GM12874 (cell line): ENCODE results near the gene KDM1B.

ENCODE experiments used
- TF ChIP-seq, protein P1 (sequence below): IDR thresholded peaks from 2 replicates; pipeline ENCODE4 v1.5.1; 2011; ENCODE audit warnings: low read depth, mild to moderate bottlenecking, control low read depth, low read length, moderate library complexity; ENCODE audit not compliant: insufficient read depth

Gene KDM1B

DNA sequence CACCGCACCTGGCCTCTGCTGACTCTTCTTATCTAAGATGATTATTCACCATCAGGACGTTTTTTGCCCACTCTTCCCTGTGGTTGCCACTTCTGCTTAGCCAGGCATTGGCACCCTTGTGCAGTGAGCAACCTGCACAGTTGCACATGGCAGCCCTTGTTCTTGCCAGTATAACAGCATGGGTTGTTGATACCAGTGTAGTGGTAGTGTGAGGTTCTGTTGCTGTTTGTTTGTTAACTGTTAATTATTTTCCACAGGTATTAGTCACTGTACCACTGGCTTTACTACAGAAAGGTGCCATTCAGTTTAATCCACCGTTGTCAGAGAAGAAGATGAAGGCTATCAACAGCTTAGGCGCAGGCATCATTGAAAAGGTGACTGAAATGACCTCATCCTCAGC, 57.0 kb downstream of the KDM1B start:
- TF ChIP-seq, protein P1, sequence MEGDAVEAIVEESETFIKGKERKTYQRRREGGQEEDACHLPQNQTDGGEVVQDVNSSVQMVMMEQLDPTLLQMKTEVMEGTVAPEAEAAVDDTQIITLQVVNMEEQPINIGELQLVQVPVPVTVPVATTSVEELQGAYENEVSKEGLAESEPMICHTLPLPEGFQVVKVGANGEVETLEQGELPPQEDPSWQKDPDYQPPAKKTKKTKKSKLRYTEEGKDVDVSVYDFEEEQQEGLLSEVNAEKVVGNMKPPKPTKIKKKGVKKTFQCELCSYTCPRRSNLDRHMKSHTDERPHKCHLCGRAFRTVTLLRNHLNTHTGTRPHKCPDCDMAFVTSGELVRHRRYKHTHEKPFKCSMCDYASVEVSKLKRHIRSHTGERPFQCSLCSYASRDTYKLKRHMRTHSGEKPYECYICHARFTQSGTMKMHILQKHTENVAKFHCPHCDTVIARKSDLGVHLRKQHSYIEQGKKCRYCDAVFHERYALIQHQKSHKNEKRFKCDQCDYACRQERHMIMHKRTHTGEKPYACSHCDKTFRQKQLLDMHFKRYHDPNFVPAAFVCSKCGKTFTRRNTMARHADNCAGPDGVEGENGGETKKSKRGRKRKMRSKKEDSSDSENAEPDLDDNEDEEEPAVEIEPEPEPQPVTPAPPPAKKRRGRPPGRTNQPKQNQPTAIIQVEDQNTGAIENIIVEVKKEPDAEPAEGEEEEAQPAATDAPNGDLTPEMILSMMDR, result no peak

DNA sequence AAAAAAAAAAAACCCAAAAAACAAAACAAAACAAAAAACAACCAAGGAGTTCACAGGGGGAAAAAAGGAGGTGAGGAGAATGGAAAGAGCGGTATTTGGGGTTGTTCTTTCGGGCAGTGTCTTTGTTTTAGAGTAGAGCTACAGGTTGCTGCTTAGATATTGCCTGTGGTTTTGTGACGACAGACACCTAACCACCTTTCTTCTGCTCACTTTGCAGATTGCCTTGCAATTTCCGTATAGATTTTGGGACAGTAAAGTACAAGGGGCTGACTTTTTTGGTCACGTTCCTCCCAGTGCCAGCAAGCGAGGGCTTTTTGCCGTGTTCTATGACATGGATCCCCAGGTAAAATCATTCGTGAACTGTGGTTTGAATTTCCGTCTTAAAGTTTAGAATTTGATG, 58.2 kb downstream of the KDM1B start:
- TF ChIP-seq, protein P1, result no peak

DNA sequence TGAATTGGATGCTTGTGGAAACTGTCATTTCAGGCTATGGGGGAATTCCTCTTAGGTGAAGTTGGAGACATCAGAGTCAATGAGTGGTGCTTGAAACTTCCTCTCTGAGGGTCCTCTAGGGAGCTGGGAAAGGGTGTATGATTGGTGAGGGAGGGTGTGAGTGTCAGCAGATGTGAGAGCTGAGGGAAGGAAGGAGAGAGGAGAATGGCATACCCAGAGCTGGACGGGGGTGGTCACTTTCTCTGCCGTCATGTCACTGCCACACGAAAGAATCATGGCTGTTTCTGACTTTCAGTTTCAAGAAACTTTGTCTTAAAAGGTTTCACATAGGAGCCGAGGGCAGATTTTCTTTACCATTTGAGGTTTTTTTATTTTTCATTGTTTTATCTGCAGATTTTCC, 58.8 kb downstream of the KDM1B start:
- TF ChIP-seq, protein P1, result no peak

DNA sequence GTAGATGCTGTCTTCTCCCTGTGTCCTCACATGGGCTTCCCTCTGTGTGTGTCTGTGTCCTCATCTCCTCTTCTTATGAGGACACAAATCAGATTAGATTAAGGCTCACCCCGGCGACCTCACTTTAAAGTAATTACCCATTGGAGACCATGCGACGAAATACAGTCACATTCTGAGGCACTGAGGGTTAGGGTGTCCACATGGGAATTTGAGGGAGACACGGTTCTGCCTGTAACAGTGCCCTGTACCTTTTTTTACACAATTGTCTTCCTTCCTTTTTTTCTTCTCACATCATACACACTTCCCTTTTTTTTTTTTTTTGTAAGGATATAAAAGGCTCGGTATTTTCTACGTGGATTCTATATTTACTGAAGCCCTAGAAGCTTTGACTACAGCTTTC, 60.2 kb downstream of the KDM1B start:
- TF ChIP-seq, protein P1, result no peak

DNA sequence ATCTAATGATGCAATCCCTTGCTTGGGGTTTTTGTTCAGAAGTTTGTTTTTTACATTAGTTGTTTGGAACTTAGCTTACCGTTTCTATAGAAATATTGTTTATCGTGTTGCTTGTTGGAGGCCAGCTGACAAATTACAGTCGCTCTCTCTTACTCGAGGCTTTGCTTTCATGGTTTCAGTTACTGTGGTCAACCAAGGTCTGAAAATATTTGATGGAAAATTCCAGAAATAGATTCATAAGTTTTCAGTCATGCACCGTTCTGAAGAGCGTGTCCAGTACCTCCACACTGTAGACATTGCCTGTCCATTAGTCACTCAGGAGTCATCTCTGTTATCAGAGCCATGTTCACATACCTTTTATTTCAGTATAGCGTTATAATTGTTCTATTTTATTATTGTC, 61.2 kb downstream of the KDM1B start:
- TF ChIP-seq, protein P1, result no peak

DNA sequence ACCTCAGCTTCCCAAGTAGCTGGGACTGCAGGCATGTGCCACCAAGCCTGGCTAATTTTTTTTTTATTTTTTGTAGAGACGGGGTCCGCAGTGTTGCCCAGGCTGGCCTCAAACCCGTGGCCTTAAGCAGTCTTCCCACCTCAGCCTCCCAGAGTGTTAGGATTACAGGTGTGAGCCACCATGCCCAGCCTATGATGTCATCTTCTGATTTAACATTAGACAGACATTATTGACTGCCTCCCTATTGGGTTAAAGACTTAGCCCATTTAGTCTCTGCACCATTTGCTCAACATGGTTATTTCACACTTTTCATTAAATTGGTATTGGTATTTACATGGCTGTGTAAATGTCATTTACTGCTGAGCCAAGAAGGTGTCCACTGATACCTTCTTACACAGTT, 63.0 kb downstream of the KDM1B start:
- TF ChIP-seq, protein P1, result no peak

DNA sequence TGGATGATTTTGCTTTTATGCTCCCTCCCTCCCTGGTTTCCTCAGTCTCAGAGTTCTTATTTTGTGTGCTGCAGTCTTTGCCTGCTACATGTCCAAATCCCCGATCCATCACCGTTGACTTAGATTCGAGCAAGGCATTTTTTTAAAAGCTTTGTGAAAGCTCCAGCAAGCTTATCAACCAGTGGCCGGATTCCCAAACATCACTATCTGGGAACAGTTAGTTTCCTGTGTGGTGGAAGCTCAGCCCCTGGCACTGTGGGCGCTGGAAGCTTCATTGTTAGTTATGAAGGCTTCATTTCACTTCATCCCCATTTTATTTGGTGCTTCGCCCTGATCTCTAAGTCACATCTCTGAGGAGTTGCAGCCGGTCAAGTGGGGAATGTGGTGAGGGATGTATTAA, 64.4 kb downstream of the KDM1B start:
- TF ChIP-seq, protein P1, result no peak

DNA sequence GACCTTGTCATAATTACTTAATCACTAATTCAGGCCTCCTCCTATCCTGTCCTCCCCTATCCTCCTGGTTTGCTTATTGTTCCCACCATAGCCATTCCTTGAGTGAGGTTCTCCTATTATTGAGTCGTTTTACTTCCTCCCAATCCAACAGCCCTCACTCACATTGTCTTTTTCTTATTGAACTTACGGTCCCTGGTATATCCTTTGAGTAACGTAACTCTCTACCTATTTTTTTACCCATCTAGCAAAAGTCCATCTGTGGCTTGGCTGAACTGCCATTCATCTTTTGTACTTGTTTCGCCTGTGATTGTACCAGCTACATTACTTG, 66.0 kb downstream of the KDM1B start:
- TF ChIP-seq, protein P1, result no peak
